Measurements from ENCODE around the gene TUBA4B. TPM values are rescaled to one million over a fixed set of nuclear protein-coding genes. Genes with fewer than 3 reads are reported as not detected.

Gene TUBA4B
- 0.10 TPM in 1 of 2 replicates, not detected in the other for total RNA-seq (2014; rRNA removed; shearing (Covaris generic); ENCODE audit: low replicate concordance)

DNA sequence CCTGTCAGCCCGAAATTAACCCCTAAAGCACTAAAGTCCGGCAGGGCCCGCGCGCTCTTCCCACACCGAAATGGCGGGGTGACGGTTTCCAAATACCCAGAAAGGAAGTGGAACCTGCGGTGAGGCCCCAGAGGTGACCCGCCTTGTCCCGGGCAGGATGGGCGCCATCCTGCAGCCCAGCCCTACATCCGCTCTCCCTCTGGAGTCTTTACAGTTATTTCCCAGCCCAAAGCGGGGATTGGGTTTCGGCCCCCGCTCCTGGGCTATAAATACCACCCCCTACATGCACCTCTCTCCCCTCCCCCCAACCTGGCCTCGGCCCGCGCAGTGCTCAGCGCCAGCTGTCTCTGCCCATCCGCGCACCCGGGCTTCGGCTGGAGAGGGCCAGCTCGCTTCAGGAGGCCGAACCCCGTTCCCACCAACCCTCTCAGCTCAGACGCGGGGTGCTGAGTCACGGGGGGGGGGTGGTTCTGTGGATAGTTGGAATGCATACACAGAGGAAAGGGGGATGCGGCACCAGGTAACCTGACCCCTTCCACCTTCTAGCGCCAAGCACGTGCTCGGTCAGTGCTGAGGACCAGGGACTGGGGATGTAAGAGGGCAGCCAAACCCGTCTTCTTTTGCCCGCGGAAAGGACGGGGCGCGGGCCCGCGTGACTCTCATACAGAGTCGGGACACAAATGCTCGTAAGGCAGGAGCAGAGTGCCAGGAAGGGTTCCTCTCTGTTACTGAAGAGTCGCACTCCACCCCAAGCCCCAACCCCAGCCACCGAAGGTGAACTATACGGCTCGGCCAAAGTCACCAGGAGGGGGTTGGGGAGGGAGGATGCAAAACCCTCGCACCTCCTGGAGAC is at the start of gene TUBA4B:
Gene TUBA4B, plus strand, starts transcription at position 344 of the 853 bp plus-strand sequence. Its CDS starts 165 bp downstream, at position 509.
- DNase-seq (ENCODE audit: low read depth), result peak; percentile 23
- in situ Hi-C loops (cut with HindIII; ENCODE audit: low pct_unique_long_range_greater_than_20kb, low sequenced_read_pairs), result no loop called here

DNA sequence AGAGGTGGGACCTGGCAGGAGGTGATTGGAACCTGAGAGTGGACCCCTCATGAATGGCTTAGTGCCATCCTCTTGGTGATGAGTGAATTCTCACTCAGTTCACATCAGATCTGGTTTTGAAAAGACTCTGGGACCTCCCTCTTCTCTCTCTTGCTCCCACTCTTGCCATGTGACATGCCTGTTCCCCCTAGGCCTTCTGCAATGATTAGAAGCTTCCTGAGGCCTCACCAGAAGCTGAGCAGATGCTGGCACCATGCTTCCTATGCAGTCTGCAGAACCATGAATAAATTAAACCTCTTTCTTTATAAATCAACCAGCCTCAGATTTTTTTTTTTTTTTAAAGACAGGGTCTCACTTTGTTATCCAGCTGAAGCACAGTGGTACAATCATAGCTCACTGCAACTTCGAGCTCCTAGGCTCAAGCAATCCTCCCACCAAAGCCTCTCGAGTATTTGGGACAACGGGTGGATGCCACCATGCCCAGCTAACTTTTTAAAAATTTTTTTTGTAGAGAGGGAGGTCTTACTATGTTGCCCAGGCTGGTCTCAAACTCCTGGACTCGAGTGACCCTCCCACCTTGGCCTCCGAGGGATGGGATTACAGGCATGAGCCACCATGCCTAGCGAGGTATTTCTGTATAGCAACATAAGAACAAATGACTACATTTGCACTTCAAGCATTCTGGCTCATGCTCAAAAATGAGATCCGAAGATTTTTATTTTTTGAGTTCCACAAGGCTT is 48.4 kb upstream of the TUBA4B start:
- no peak for DNase-seq (ENCODE audit: low read depth)
- in situ Hi-C loops (cut with HindIII; ENCODE audit: low pct_unique_long_range_greater_than_20kb, low sequenced_read_pairs), result no loop called here

DNA sequence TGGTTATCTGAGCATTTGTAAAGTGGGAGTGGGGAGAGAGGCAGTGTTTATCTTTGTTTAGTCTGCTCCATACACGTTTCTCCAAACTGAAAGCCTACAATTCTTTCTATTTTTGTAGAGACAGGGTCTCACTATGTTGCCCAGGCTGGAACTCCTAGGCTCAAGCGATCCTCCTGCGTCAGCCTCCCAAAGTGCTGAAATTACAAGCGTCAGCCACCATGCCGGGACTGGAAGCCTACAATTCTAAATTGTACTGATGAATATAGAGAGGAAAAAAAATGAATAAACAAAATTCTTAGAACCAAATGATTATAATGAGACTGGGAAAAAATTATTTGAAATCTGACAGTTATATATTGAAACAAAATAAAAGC is 47.9 kb upstream of the TUBA4B start:
- no peak for DNase-seq (ENCODE audit: low read depth)
- in situ Hi-C loops (cut with HindIII; ENCODE audit: low pct_unique_long_range_greater_than_20kb, low sequenced_read_pairs), result no loop called here

DNA sequence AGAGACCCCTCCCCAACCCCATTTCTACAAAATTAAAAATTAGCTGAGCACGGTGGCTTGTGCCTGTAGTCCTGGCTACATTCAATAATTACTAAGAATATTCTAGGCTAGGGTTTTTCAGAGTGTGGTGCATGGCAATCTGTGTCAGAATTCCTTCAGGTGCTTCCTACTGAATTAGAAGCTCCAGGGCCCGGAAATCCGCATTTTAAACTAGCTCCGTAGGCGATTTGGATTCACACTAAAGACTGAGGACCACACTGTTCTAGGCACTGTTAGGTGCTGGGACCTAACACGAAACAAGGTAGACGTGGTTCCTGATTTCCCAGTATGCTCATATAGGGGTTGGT is 47.1 kb upstream of the TUBA4B start:
- in situ Hi-C loops (cut with HindIII; ENCODE audit: low pct_unique_long_range_greater_than_20kb, low sequenced_read_pairs), result no loop called here
- no peak for DNase-seq (ENCODE audit: low read depth)

DNA sequence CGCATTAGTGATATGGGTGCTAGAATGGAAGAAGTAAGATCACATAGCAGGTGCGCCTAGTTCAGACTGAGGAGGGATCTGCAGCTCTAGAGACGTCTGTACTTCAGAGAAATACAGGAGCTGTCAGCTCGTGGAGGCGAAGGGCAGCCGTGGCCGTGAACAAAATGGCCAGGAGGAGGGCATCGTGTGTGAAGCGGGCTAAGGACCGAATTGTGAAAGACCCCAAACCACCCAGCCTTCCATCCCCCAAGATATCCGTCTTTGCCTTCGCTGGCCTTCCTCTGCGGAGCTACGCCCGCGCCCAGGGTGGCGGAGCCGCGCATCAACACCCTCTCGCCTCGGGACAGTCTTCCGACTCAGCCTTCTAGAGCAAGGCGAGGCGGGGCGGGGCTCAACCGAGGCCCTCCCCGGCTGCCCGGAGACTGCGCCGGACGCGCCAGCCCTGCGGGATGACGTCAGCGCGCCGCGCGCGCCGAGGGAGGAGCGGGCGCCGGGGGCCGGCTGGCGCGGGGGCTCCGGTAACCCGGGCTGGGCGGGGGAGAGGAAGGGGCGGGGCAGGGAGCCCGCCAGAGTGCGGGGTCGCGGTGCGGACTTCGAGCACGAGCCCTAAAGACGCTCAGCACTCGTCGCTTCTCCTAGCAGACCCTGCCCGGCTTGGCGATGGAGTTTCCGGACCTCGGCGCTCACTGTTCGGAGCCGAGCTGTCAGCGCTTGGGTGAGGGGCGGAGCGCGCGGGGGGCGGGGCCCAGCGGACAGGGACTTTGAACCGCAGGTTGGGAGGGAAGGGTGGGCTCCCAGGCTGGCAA is 46.5 kb upstream of the TUBA4B start, which contains the start of gene ZFAND2B:
Gene ZFAND2B, plus strand, starts transcription at position 455 of the 806 bp plus-strand sequence. Its CDS starts 206 bp downstream, at position 661.
- in situ Hi-C loops (cut with HindIII; ENCODE audit: low pct_unique_long_range_greater_than_20kb, low sequenced_read_pairs), result no loop called here
- DNase-seq (ENCODE audit: low read depth), result peak; percentile 92

DNA sequence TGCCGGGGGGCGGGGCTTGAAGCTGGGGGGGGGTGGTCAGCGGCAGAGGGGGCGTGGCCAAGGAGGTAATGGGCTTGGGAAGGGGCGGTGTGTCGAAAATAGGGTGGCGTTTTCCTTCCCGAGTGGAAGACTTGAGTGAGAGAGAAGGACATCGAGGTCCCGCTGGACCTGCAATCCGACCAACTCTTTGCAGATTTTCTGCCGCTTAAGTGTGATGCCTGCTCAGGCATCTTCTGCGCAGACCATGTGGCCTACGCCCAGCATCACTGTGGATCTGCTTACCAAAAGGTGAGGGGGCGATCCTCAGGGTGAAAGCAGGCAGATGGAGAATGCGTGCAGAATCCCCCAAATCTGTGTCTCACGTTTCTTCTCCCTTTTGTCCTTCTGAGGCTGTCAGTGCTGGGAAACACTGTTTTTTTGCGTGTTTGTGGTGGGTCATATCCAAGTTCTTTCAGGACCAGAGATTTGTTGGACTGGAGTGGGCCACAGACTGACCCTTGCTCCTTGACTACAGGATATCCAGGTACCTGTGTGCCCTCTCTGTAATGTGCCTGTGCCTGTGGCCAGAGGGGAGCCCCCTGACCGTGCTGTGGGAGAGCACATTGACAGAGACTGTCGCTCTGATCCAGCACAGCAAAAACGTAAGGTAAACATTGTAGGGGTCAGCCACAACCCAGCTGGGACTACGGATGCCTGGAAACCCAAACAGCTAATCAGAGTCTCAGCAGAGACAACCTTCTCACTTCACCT is 45.7 kb upstream of the TUBA4B start:
- in situ Hi-C loops (cut with HindIII; ENCODE audit: low pct_unique_long_range_greater_than_20kb, low sequenced_read_pairs), result no loop called here
- no peak for DNase-seq (ENCODE audit: low read depth)

DNA sequence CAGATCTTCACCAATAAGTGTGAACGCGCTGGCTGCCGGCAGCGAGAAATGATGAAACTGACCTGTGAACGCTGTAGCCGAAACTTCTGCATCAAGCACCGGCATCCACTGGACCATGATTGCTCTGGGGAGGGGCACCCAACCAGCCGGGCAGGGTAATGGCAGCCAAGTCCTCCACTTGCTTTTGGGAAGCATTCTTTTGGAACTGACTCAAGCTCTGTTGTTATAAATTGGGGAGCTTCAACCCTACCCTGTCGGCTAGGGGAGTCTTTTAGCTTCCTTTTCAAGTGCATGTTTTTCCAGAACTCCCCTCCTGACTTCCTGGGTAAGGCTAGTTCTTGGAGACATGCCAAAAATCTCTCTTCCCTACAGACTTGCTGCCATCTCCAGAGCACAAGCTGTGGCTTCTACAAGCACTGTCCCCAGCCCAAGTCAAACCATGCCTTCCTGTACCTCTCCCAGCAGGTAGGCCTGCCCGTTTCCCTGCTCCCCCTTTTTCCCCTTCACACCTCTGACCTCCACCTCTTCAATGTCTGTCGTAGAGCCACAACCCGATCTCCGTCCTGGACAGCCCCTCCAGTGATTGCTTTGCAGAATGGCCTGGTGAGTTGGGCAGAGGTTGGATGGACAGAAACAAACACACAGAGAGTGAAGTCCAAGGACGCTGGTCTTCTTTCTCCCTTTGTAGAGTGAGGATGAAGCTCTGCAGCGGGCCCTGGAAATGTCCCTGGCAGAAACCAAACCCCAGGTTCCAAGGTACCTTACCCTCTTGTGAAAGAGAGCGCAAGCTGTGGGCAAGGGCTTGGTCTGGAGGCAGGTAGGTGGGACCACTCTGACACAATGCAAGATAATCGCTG is 44.9 kb upstream of the TUBA4B start:
- in situ Hi-C loops (cut with HindIII; ENCODE audit: low pct_unique_long_range_greater_than_20kb, low sequenced_read_pairs), result no loop called here

DNA sequence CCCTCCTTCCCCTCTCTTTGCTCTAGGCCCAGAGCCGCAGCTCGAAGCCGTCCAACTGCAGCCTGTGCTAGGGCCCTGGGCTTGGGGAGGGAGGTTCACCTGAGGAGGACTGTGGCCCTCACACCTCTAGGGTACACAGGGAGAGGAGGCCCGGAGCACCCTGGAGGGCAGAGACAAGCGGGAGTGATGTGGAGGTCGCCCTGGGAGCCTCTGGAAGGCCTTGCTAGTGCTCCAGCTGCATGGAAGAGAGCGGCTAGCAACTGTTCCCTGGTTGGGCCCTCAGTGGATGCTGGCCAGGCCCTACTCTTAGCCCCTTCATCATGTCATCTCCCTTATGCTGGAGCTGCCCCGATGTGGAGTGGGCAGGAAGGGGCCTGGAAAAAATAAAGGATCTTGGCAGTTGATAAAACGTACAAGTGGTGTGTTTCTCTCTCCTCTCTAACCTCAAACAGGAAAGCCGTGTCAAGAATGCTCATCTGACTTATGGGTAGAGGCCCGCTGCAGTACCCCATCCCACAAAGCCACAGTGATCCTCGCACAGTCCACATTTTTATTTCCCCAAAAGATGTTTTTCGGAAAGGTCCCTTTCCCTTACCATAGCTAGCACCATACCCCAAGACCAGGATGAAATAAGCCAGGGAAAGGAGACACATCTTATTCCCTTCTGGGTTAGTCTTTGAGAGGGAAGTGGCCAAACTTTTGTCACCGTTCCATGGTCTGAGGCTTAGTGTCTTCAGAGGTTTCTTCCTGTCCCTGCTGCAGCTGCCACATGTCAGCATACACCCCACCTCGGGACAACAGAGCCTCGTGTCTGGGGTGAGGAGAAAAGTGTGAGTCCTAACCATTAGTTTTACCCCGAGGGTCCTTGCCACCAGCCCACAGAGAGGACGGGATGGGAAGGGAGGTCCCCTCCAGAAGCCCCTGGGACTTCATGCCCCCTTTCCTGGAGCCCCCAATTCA is 43.5 kb upstream of the TUBA4B start:
- in situ Hi-C loops (cut with HindIII; ENCODE audit: low pct_unique_long_range_greater_than_20kb, low sequenced_read_pairs), result no loop called here
- DNase-seq (ENCODE audit: low read depth), result no peak

More for the DNA sequence above, 44.9 kb upstream of the TUBA4B start:
- DNase-seq (ENCODE audit: low read depth), result no peak

DNA sequence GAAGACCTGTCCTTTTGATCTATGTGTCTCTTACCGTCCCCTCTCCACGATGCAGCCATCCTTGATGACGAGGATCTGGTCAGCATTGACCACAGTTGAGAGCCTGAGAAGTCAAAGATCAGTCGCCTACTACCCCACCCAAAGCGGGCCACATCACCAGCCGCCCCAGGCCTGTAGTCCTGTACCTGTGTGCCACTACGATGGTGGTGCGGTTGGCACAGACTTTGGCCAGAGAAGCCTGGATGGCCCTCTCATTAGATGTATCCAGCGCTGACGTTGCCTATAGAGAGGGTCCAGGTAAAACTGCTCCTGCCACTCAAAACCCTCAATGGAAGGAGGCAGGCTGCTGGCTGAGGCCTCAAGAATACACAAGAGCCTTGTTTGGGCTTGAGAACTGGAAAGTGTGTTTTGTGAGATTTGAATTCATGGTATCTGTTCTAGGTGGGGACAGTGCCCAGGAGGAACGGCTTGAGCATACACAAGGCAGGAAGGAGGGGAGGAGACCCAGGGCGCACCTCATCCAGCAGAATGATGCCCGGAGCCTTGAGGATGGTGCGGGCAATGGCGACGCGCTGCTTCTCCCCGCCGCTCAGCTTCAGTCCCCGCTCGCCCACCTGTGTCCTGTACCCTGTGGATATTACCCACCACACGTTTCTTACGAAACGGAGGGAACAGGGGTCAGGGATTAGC is 42.7 kb upstream of the TUBA4B start:
- DNase-seq (ENCODE audit: low read depth), result no peak
- in situ Hi-C loops (cut with HindIII; ENCODE audit: low pct_unique_long_range_greater_than_20kb, low sequenced_read_pairs), result no loop called here

DNA sequence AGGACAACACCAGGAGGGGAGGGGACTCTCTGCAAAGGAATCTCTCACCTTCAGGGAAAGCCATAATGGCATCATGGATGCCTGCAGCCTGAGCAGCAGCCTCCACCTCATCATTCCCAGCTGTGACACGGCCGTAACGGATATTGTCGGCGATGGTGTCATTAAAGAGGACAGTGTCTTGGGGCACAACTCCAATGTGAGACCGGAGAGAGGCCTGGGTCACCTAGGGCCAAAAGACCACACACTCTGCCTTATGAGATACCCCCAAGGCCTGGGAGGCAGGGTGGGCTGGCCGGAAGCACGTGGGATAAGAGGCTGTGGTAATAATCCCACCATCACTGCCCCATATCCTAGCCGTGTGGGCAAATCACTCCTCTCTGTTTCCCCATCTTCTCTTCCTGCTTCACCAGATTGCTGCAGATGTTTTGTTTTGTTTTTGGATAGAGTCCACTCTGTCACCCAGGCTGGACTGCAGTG is 42.1 kb upstream of the TUBA4B start:
- no peak for DNase-seq (ENCODE audit: low read depth)
- in situ Hi-C loops (cut with HindIII; ENCODE audit: low pct_unique_long_range_greater_than_20kb, low sequenced_read_pairs), result no loop called here

DNA sequence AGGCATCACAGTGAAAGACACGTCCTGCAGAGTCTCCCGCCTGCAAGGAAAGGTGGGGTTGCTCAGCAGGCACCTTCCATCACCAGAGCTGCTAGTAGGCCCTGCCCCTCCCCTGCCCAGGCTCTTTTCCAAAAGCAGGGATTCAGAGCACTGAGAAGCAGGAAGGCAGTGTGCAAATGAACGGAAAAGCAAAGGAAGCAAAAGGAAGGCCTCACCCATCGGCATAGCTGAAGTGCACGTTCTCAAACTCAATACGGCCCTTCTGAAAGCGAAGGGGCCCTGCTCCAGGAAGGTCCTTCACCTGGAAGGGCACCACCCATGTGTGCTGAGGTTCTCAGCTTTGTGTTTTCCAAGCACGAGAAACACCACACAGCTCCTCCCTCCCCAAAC is 40.0 kb upstream of the TUBA4B start:
- no peak for DNase-seq (ENCODE audit: low read depth)
- in situ Hi-C loops (cut with HindIII; ENCODE audit: low pct_unique_long_range_greater_than_20kb, low sequenced_read_pairs), result no loop called here

DNA sequence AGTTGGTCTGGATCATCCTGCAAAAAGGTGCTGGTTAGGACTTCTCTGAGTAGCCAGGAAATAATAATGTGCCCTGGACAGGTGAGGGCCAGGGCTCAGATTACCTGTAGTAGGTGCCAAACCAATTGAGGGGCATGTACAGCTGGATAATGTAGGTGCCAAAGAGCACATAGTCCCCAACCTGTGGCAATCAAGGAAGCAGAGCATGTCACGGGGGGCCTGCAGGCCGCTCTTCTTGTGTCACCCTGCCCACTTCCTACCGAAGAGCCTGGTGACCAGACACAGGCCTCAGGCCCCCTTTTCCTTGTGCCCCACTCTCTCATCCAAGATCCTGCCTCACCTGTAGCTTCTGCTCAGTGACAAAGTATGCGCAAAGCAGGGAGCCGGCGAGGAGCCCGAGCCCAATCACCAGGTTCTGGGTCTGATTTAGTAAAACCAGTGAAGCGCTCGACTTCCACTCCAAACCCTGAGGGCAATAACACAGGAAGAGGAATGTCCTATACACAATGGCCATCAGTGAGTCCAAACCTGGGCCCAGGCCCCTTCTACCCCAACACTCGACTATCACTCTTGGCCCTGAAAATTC is 39.5 kb upstream of the TUBA4B start:
- in situ Hi-C loops (cut with HindIII; ENCODE audit: low pct_unique_long_range_greater_than_20kb, low sequenced_read_pairs), result no loop called here

DNA sequence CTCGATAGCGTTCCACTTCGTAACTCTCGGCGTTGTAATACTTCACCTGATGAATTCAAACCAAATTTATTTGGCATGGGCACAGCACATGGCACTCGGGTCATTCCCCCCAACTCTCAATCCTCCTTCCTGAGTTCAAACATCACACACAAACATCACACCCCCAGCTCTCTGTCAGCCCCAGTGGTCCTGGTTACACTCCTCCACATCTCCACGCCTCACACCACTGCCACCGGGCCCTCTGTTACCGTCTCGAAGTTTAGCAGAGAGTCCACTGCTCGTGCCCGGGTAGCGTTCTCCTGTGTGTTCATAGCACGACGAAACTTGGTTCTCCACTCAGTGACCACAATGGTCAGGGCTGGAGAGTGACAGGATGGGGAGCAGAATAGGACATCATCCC is 38.9 kb upstream of the TUBA4B start:
- in situ Hi-C loops (cut with HindIII; ENCODE audit: low pct_unique_long_range_greater_than_20kb, low sequenced_read_pairs), result no loop called here
- DNase-seq (ENCODE audit: low read depth), result no peak

More for the DNA sequence above, 39.5 kb upstream of the TUBA4B start:
- DNase-seq (ENCODE audit: low read depth), result no peak

DNA sequence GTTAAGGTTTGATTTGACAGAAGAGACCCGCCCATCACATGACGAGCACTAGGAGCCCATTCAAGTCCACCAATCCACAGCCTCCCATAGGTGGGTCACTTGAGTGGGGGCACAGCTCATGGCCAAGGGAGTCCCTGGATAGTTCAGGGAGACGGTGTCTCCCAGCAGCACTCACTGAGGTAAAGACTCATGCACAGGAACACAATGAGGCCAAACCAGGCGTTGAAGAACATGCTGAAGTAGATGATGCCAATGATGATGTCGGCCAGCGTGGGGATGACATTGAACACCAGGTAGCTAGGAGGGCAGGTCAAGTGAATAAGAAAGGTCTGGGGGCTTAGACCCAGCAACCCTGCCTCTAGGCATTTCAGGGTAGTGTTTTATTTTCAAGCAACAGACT is 38.3 kb upstream of the TUBA4B start:
- no peak for DNase-seq (ENCODE audit: low read depth)
- in situ Hi-C loops (cut with HindIII; ENCODE audit: low pct_unique_long_range_greater_than_20kb, low sequenced_read_pairs), result no loop called here

DNA sequence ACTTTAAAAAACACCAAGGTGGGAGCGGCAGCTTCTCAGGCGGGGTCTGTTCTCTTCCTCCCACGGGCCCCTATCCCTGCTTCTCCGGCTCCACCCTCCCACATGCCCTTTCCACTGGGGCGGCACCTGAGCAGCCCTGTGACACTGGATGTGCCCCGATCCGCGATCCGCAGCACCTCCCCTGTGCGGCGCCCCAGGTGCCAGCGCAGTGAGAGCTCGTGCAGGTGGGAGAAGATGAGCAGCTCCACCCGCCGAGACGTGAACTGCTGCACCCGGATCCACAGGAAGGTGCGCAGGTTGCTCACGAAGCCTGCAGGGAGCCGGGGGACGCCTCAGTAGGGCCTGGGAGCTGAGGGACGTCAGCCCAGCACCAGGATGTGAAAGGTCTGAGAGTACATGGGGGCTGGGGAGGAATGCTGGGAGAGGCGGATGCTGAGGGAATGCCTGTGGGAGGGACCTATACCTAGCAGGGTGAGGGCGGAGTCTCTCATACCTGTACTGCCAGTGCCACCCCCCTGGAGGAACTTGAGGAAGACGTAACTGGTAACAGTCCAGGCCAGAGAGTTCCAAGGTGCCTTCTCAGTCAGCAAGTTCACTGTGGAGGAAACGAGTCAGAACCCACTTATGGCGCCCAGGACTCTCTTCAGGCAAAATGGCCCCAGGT is 37.0 kb upstream of the TUBA4B start:
- in situ Hi-C loops (cut with HindIII; ENCODE audit: low pct_unique_long_range_greater_than_20kb, low sequenced_read_pairs), result no loop called here
- DNase-seq (ENCODE audit: low read depth), result no peak
